HepG2 (cell line): ENCODE data around the gene BFSP1. TPM values are rescaled to one million over a fixed set of nuclear protein-coding genes. Genes with fewer than 3 reads are reported as not detected.
A peak's percentile ranks its signal among the peaks of the same experiment; 100 is the strongest.

Experiments used
- ATAC-seq: fragments of 200-7000 bp; cut with Tn5 transposase; 3 replicates; pipeline ENCODE4 v1.9.1; 2020; ENCODE audit warnings: mild to moderate bottlenecking, moderate library complexity
- BruUV-seq: library from RNA; stranded (reverse); fragments of 400-500 nt; replicated peaks from 2 replicates; lab custom pipeline; 2021; lab: Mats Ljungman, UMichigan
- CTCF ChIA-PET: fragments of 300-600 bp; formaldehyde crosslinking; extraction: SDS; loops from one replicate; lab custom pipeline; 2021; ENCODE audit warnings: low total read pairs, inconsistent platforms, low intra/inter-chr PET ratio; lab: Yijun Ruan, JAX
- POLR2A ChIA-PET: fragments of 350-600 bp; sonication (Branson Sonifier 250); formaldehyde crosslinking; loops from one replicate; lab custom pipeline; 2020; ENCODE audit warnings: antibody characterized with exemption, inconsistent platforms; lab: Yijun Ruan, JAX
- DNase-seq: peaks from one replicate; pipeline ENCODE4 v3.0.0-alpha.2; 2015; ENCODE audit warnings: low spot score
- FAIRE-seq: peaks from 3 replicates; lab custom pipeline; 2011; peaks lifted over from hg19 to GRCh38; lab: Jason Lieb, UNC
- H2AFZ ChIP-seq: one replicate; pipeline ENCODE4 v1.6.1; 2011; ENCODE audit warnings: low read length, inconsistent platforms
- H3K27ac ChIP-seq: fragments of 300-600 bp; 3 replicates; pipeline ENCODE4 v1.8.0; 2011; ENCODE audit warnings: mixed run types, mild to moderate bottlenecking, mixed read lengths, low read length, inconsistent platforms; ENCODE audit not compliant: insufficient read depth; ENCODE audit errors: extremely low read length
- H3K27me3 ChIP-seq, 2 experiments: fragments of 200-600 bp in 1 of 2; 2 replicates in 1 of 2; 3 replicates in 1 of 2; pipeline versions ENCODE4 v1.6.0 to v1.8.0; 2011; ENCODE audit warnings: low read length in 2 of 2, mild to moderate bottlenecking in 2 of 2, moderate library complexity in 2 of 2, inconsistent platforms in 1 of 2; ENCODE audit not compliant: insufficient read depth in 2 of 2, control insufficient read depth in 1 of 2
- H3K36me3 ChIP-seq, 2 experiments: fragments of 200-600 bp in 1 of 2; replicated peaks in 1 of 2; 2 replicates in 1 of 2; 3 replicates in 1 of 2; pipeline versions ENCODE4 v1.5.1 to v1.8.0; 2011; ENCODE audit warnings: low read length in 2 of 2, inconsistent platforms in 1 of 2; ENCODE audit not compliant: insufficient read depth in 2 of 2, control insufficient read depth in 1 of 2
- H3K4me1 ChIP-seq: 2 replicates; pipeline ENCODE4 v1.5.1; 2012; ENCODE audit warnings: low read length, inconsistent platforms; ENCODE audit not compliant: insufficient read depth
- H3K4me2 ChIP-seq: 2 replicates; pipeline ENCODE4 v1.6.0; 2011; ENCODE audit warnings: low read depth, low read length, inconsistent platforms
- H3K4me3 ChIP-seq, 3 experiments: fragments of 200-600 bp in 1 of 3; sonication (generic), shearing (Covaris generic) in 1 of 3; replicated peaks in 1 of 3; 2 replicates each; pipeline ENCODE4 v1.5.1; 2011 to 2016; ENCODE audit warnings: low read length in 3 of 3, inconsistent platforms in 2 of 3, low read depth in 2 of 3, mild to moderate bottlenecking in 2 of 3, control low read depth in 1 of 3, mixed read lengths in 1 of 3; ENCODE audit not compliant: insufficient read depth in 1 of 3
- H3K79me2 ChIP-seq: one replicate; pipeline ENCODE4 v1.6.1; 2011; ENCODE audit warnings: low read length, inconsistent platforms; ENCODE audit not compliant: insufficient read depth
- H3K9ac ChIP-seq: 2 replicates; pipeline ENCODE4 v1.6.0; 2011; ENCODE audit warnings: mild to moderate bottlenecking, low read depth, low read length, inconsistent platforms; ENCODE audit not compliant: insufficient read depth
- H3K9me3 ChIP-seq: 2 replicates; pipeline ENCODE4 v1.5.1; 2012; ENCODE audit warnings: mild to moderate bottlenecking, low read length
- H4K20me1 ChIP-seq: 2 replicates; pipeline ENCODE4 v1.6.0; 2011; ENCODE audit warnings: inconsistent platforms, mild to moderate bottlenecking, low read length, moderate library complexity; ENCODE audit not compliant: insufficient read depth
- FOXK2 ChIP-seq: fragments of 450-650 bp; IDR thresholded peaks from 2 replicates; pipeline ENCODE4 v1.6.1; 2016
- GPBP1L1 ChIP-seq: sonication (generic); formaldehyde crosslinking; IDR thresholded peaks from 2 replicates; pipeline ENCODE4 v1.5.0; 2020; ENCODE audit warnings: mild to moderate bottlenecking, missing genetic modification reagents
- PBX2 ChIP-seq: IDR thresholded peaks from 2 replicates; pipeline ENCODE4 v1.6.1; 2016; ENCODE audit warnings: control low read depth
- SOX13 ChIP-seq, 3 experiments: fragments of 450-650 bp in 1 of 3; sonication (generic) in 1 of 3; formaldehyde crosslinking in 1 of 3; IDR thresholded peaks in 2 of 3; conservative IDR thresholded peaks in 1 of 3; 2 replicates each; pipeline versions ENCODE4 v1.5.0 to v1.6.1; 2016 to 2020; ENCODE audit warnings: antibody characterized with exemption in 1 of 3, mild to moderate bottlenecking in 1 of 3, missing compliant biosample characterization in 1 of 3, missing genetic modification reagents in 1 of 3, moderate library complexity in 1 of 3
- TAF1 ChIP-seq: sonication (generic); formaldehyde crosslinking; IDR thresholded peaks from 2 replicates; pipeline ENCODE4 v1.4.0; 2020; ENCODE audit warnings: missing genetic modification reagents
- ZBTB25 ChIP-seq: IDR thresholded peaks from 2 replicates; pipeline ENCODE4 v1.6.1; 2018; ENCODE audit warnings: missing genetic modification reagents
- ZNF484 ChIP-seq: sonication (generic); formaldehyde crosslinking; IDR thresholded peaks from 2 replicates; pipeline ENCODE4 v1.5.1; 2020; ENCODE audit warnings: mild to moderate bottlenecking, low read depth, missing genetic modification reagents, borderline replicate concordance
- ZNF580 ChIP-seq: IDR thresholded peaks from 2 replicates; pipeline ENCODE4 v1.6.1; 2016; ENCODE audit warnings: low read depth, borderline replicate concordance
- WGBS: methylation state at CpG from one replicate; pipeline ENCODE4 v1.1.6; 2017; ENCODE audit warnings: low lambda C conversion rate; 5-methylcytosine and 5-hydroxymethylcytosine counted together
- in situ Hi-C: cut with HindIII; loops from 2 replicates; pipeline ENCODE4 v1.10.0; 2017; ENCODE audit warnings: low pct_unique_long_range_greater_than_20kb; ENCODE audit not compliant: extremely low pct_ligation_motif_present
- intact Hi-C: fragments of 100-400 bp; cut with micrococcal nuclease; formaldehyde crosslinking; loops from one replicate; pipeline ENCODE4 v1.10.0; 2022; ENCODE audit not compliant: unreplicated experiment
- polyA plus RNA-seq, 8 experiments: library from polyadenylated mRNA; depleted of rRNA in 3 of 8; stranded (reverse) in 7 of 8; unstranded in 1 of 8; fragments of >200 nt; fragmentation: Illumina TruSeq in 4 of 8; extraction: Trizol in 4 of 8; gene quantifications; 2 replicates each; pipeline versions ENCODE4 v1.2.1 to v1.2.3, GENCODE V29; 2011 to 2016; ENCODE audit warnings: low read depth in 4 of 8, missing spikeins in 1 of 8, mixed read lengths in 1 of 8; ENCODE audit not compliant: insufficient read depth in 1 of 8
- total RNA-seq, 5 experiments: library from RNA; depleted of rRNA; stranded (reverse); fragments of >200 nt; fragmentation: Illumina TruSeq; extraction: Trizol; gene quantifications; 2 replicates each; pipeline ENCODE4 v1.2.3, GENCODE V29; 2016; ENCODE audit warnings: low read depth in 1 of 5

The BFSP1 gene
- total and polyA plus RNA-seq, 2 of the 13 experiments (the other 11 are each of a cell fraction or from before 2014, with no cell fraction given) = 0.22 to 0.26 TPM

- POLR2A ChIA-PET = no interaction called here
- DNase-seq = no peak
Measured at GRCh38 chr20:17507531-17507930, 23.6 kb downstream of the BFSP1 start.

GRCh38 chr20:17507032-17507431, 24.1 kb downstream of the BFSP1 start:
- Histone ChIP-seq H3K4me3 (no peak overlapping the region), H3K9ac (no peak overlapping the region), H4K20me1 (no peaks in the 10 kb centered on the region), H3K4me2 (no peak overlapping the region), H3K27ac (no peak overlapping the region), H3K79me2 (no peaks in the 10 kb centered on the region), H3K36me3 (no peaks in the 10 kb centered on the region), H2AFZ (no peak overlapping the region), H3K9me3 (no peaks in the 10 kb centered on the region)
- in situ Hi-C loops (loop anchor here (25.0 kb wide), 1 partner anchor 780 kb away; the partner anchor contains the start of gene ZNF133), intact Hi-C loops (no loop called here)
- ChIA-PET CTCF (no interaction called here), POLR2A (no interaction called here)
- FAIRE-seq = no peak
- DNase-seq = no peak
- BruUV-seq = no TSS peak
- TF ChIP-seq GPBP1L1 (no peak), ZNF580 (CRISPR knock-in tag) (no peak), ZBTB25 (no peak), SOX13 (IDR thresholded peaks at IDR 0.05) (no peak), SOX13 (CRISPR knock-in tag; conservative IDR thresholded peaks at IDR 0.05 in 1 of 2, IDR thresholded peaks at IDR 0.05 in 1 of 2) (no peak), TAF1 (no peak), PBX2 (CRISPR knock-in tag) (no peak)
- TF ChIP-seq, all 625 proteins: peak for 0
- Histone ChIP-seq H3K27me3 (peaks cover 1 to 64% of the 10 kb centered on the region in 2 experiments; a peak in 4 of 5 replicates), H3K4me1 (peaks cover 19% of the 10 kb centered on the region)
- 49% methylated on average over 2 of the region's 2 CpGs for WGBS
- ATAC-seq = no peak

More at GRCh38 chr20:17507531-17507930, 23.6 kb downstream of the BFSP1 start:
- Histone ChIP-seq H3K27ac (no peak overlapping the region), H3K27me3 (peaks cover 1 to 61% of the 10 kb centered on the region in 2 experiments; a peak in 4 of 5 replicates), H3K4me1 (peaks cover 19% of the 10 kb centered on the region), H2AFZ (no peak overlapping the region), H3K9me3 (no peaks in the 10 kb centered on the region), H3K79me2 (no peaks in the 10 kb centered on the region), H3K9ac (no peak overlapping the region), H3K4me3 (no peak overlapping the region), H4K20me1 (no peaks in the 10 kb centered on the region), H3K4me2 (no peak overlapping the region), H3K36me3 (no peaks in the 10 kb centered on the region)
- in situ Hi-C loops (loop anchor here (25.0 kb wide), 1 partner anchor 780 kb away; the partner anchor contains the start of gene ZNF133), intact Hi-C loops (no loop called here)
- no peak for TF ChIP-seq ZNF484 (CRISPR knock-in tag)
- TF ChIP-seq FOXK2 = 0 out of 2 replicates have a peak, but pooled peaks have one; percentile 32
- CTCF ChIA-PET = no interaction called here
- ATAC-seq = no peak
- no peak for FAIRE-seq
- BruUV-seq = no TSS peak
- WGBS = 39% methylated on average over 5 of the region's 5 CpGs
